HG03280 (cell line): ENCODE results near the gene PDE4D.
A peak's percentile ranks its signal among the peaks of the same experiment; 100 is the strongest.

ENCODE experiments used
- ATAC-seq: cut with Tn5 transposase; IDR thresholded peaks from one replicate; pipeline ENCODE4 v1.9.1; 2021; ENCODE audit warnings: mild to moderate bottlenecking, moderate library complexity; ENCODE audit not compliant: unreplicated experiment

The PDE4D gene

GRCh38 chr5:59245198-59245597, 648.3 kb downstream of the PDE4D start:
- no peak for ATAC-seq

GRCh38 chr5:59241552-59241951, 652.0 kb downstream of the PDE4D start:
- no peak for ATAC-seq

GRCh38 chr5:59241119-59241518, 652.4 kb downstream of the PDE4D start:
- no peak for ATAC-seq

GRCh38 chr5:59238126-59238902, 655.2 kb downstream of the PDE4D start:
- ATAC-seq = peak; percentile 67

GRCh38 chr5:59236986-59237385, 656.5 kb downstream of the PDE4D start:
- ATAC-seq = no peak

GRCh38 chr5:59236448-59236847, 657.1 kb downstream of the PDE4D start:
- ATAC-seq = no peak

GRCh38 chr5:59234236-59234635, 659.3 kb downstream of the PDE4D start:
- no peak for ATAC-seq

GRCh38 chr5:59231221-59231931, 662.1 kb downstream of the PDE4D start:
- ATAC-seq = no peak

GRCh38 chr5:59222687-59223511, 670.6 kb downstream of the PDE4D start:
- no peak for ATAC-seq

- ATAC-seq = no peak
Observed at GRCh38 chr5:59221769-59222168, 671.8 kb downstream of the PDE4D start.

GRCh38 chr5:59218424-59219045, 675.0 kb downstream of the PDE4D start:
- no peak for ATAC-seq

- no peak for ATAC-seq
Observed at GRCh38 chr5:59216841-59217240, 676.7 kb downstream of the PDE4D start.

- no peak for ATAC-seq
Observed at GRCh38 chr5:59212596-59212995, 680.9 kb downstream of the PDE4D start.

GRCh38 chr5:59209758-59210359, 683.7 kb downstream of the PDE4D start:
- no peak for ATAC-seq

GRCh38 chr5:59208474-59208873, 685.1 kb downstream of the PDE4D start:
- ATAC-seq = no peak

GRCh38 chr5:59207401-59207800, 686.1 kb downstream of the PDE4D start:
- ATAC-seq = no peak

GRCh38 chr5:59206132-59206581, 687.4 kb downstream of the PDE4D start:
- no peak for ATAC-seq

- no peak for ATAC-seq
Observed at GRCh38 chr5:59204114-59204897, 689.2 kb downstream of the PDE4D start.

- ATAC-seq = no peak
Observed at GRCh38 chr5:59199868-59200267, 693.7 kb downstream of the PDE4D start.

- no peak for ATAC-seq
Observed at GRCh38 chr5:59198832-59199231, 694.7 kb downstream of the PDE4D start.
